ENCODE results near the gene TYK2. TPM values are rescaled to one million over a fixed set of nuclear protein-coding genes. Genes with fewer than 3 reads are reported as not detected.
"Not testable (repeated sequence)": the region's sequence is repeated elsewhere in the genome, so short reads cannot be mapped to it uniquely, and the experiment has no call there.

TYK2 gene
- total RNA-seq, 4 donors from 2014 or later = 22.0 to 112 (median 67.8) TPM

DNA sequence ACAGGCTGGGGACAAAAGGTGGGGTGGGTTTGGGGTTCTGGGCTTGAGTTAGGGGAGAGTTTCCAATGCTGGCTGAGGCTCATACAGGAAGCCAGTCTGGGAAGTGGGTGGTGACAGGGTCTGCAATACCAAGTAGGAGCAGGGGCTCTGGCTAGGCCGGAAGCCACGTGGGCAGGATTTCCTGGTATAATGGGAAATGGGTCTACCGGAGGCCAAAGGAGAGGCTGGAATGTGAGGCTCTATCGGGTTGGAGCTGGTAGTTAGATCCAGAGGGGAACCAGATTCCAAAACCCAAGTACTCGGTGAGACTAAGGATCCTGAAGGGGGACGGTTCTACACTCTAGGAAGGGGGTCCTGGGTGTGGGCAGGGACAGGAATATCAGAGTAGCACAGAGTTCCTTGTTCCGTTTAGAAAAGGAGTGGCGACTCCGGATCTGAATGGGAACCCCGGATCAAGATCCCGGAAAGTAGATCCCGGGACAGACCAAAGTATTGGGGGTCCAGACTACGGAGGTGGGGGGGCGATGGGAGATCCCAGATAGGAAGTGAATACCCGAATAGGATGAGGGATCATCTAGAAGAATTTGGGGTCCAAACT lies 22.2 kb upstream of the TYK2 start:
- Histone ChIP-seq H3K27me3 (peaks cover 4 to 10% of the 10 kb centered on the region in 2 donors), H3K4me3 (peak overlapping the region; percentile 67 to 95), H3K27ac (peak overlapping the region; percentile 61 to 68), H3K9me3 (no peaks in the 10 kb centered on the region), H3K36me3 (no peaks in the 10 kb centered on the region), H3K4me1 (peaks cover 0 to 13% of the 10 kb centered on the region in 2 donors)
- TF ChIP-seq, protein P1, sequence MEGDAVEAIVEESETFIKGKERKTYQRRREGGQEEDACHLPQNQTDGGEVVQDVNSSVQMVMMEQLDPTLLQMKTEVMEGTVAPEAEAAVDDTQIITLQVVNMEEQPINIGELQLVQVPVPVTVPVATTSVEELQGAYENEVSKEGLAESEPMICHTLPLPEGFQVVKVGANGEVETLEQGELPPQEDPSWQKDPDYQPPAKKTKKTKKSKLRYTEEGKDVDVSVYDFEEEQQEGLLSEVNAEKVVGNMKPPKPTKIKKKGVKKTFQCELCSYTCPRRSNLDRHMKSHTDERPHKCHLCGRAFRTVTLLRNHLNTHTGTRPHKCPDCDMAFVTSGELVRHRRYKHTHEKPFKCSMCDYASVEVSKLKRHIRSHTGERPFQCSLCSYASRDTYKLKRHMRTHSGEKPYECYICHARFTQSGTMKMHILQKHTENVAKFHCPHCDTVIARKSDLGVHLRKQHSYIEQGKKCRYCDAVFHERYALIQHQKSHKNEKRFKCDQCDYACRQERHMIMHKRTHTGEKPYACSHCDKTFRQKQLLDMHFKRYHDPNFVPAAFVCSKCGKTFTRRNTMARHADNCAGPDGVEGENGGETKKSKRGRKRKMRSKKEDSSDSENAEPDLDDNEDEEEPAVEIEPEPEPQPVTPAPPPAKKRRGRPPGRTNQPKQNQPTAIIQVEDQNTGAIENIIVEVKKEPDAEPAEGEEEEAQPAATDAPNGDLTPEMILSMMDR (IDR thresholded peaks at IDR 0.05) = no peak
- no peak for TF ChIP-seq POLR2A (IDR thresholded peaks at IDR 0.05)
- DNase-seq = peak in 1 of 2 donors; percentile 55
- intact Hi-C loops (cut with DNase I; ENCODE audit: low total_unique reads) = no loop called here

DNA sequence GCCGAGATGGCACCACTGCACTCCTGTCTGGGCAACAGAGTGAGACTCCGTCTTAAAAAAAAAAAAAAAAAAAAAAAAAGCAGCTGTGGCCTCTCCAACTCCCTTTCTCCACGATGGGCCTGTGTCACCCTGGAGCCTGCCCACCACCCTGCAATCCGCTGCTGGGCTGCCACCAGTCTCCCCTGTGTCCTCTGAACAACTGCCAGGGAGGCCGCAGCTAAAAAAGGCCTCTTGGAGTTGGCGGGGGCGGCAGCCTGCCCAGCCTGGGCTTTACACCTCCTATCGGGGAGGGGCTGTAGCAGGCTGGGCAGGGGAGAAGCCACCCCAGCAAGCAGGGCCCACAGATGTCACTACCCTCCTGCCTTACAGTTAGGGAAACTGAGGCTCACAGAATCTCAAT lies 19.5 kb upstream of the TYK2 start:
- intact Hi-C loops (cut with DNase I; ENCODE audit: low total_unique reads) = no loop called here
- no peak overlapping the region for H3K4me3 ChIP-seq
- no peaks in the 10 kb centered on the region for H3K27me3 ChIP-seq
- TF ChIP-seq POLR2A (IDR thresholded peaks at IDR 0.05) = no peak
- TF ChIP-seq, protein P1 (IDR thresholded peaks at IDR 0.05) = no peak
- H3K9me3 ChIP-seq = no peaks in the 10 kb centered on the region
- peaks cover 0 to 10% of the 10 kb centered on the region in 2 donors for H3K4me1 ChIP-seq
- H3K36me3 ChIP-seq = no peaks in the 10 kb centered on the region
- DNase-seq = no peak
- H3K27ac ChIP-seq = no peak overlapping the region

- DNase-seq; H3K36me3 ChIP-seq; H3K27me3 ChIP-seq; H3K9me3 ChIP-seq; intact Hi-C loops (cut with DNase I; ENCODE audit: low total_unique reads); H3K4me1 ChIP-seq; H3K4me3 ChIP-seq; H3K27ac ChIP-seq: not testable (repeated sequence)
Measured at GRCh38 chr19:10399340-10399739, 19.0 kb upstream of the TYK2 start.

DNA sequence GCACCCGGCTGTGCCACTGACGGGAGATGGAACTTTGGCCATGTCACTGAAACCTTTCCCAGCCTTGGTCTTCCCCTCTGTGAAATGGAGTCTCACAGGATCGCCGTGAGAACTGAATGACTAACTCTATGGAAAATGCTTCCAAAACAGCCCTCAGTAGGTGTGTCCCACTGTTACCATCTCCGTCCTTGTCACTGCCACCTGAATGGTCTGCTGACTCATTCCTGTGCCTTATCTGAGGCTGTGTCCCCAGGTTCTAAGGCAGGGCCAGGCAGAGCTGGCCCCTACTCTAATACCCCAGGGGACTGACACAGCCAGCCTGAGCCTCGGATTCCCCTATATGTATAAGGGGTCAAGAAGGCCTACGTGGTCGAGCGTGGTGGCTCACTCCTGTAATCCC lies 18.4 kb upstream of the TYK2 start:
- DNase-seq = no peak
- TF ChIP-seq, protein P1 (IDR thresholded peaks at IDR 0.05) = no peak
- TF ChIP-seq POLR2A (IDR thresholded peaks at IDR 0.05) = no peak
- Histone ChIP-seq H3K4me1 (peaks cover 0 to 4% of the 10 kb centered on the region in 2 donors), H3K9me3 (no peaks in the 10 kb centered on the region), H3K27ac (no peak overlapping the region), H3K27me3 (no peaks in the 10 kb centered on the region), H3K4me3 (no peak overlapping the region), H3K36me3 (no peaks in the 10 kb centered on the region)
- intact Hi-C loops (cut with DNase I; ENCODE audit: low total_unique reads) = no loop called here

DNA sequence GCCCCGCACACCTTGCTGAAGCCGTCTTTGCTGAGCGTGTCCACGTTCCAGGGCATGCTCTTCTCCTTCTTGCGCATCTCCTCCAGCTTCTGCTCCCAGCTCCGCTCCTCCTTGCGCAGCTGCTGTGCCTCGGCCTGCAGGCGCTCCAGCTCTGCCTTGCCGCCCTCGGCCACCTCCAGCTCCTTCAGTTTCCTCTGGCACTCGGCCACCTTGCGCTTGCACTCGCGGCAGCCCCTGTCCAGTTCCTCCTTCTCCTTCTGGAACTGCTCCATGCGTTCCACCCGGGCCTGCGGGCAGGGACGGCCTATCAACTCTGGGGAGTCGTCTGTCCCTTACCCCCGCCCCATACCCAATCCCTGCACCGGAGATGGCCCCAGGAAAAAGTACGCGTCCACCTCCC lies 15.5 kb upstream of the TYK2 start:
- H3K4me1 ChIP-seq = no peaks in the 10 kb centered on the region
- no peak for DNase-seq
- no peak overlapping the region for H3K27ac ChIP-seq
- no peak for TF ChIP-seq POLR2A (IDR thresholded peaks at IDR 0.05)
- TF ChIP-seq, protein P1 (IDR thresholded peaks at IDR 0.05) = no peak
- H3K9me3 ChIP-seq = no peaks in the 10 kb centered on the region
- H3K36me3 ChIP-seq = no peaks in the 10 kb centered on the region
- intact Hi-C loops (cut with DNase I; ENCODE audit: low total_unique reads) = no loop called here
- H3K27me3 ChIP-seq = no peaks in the 10 kb centered on the region
- no peak overlapping the region for H3K4me3 ChIP-seq

DNA sequence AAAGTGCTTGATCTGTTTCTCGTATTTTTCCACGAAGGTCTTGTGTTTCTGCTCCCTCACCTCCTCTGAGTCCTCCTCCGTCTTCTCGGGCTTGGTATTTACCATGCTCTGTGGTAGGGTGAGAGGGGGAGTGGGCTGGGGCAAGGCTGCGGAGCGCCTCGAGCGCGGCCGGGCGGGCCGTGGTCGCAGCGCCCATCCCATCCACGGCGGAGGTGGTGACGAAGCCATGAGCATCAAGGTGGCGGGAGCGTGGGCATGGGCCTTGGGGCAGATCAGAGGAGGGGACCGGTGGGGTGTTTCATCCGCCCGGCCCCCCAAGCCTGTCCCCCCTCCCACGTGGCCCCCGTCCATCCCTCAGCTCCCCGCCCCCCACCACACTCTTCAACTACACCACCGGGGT lies 15.1 kb upstream of the TYK2 start:
- Histone ChIP-seq H3K36me3 (no peaks in the 10 kb centered on the region), H3K27ac (no peak overlapping the region), H3K4me1 (no peaks in the 10 kb centered on the region), H3K9me3 (no peaks in the 10 kb centered on the region), H3K27me3 (no peaks in the 10 kb centered on the region), H3K4me3 (no peak overlapping the region)
- TF ChIP-seq, protein P1 (IDR thresholded peaks at IDR 0.05) = no peak
- TF ChIP-seq POLR2A (IDR thresholded peaks at IDR 0.05) = no peak
- intact Hi-C loops (cut with DNase I; ENCODE audit: low total_unique reads) = no loop called here
- DNase-seq = no peak
